PFSK-1 (cell line): Measurements from ENCODE around the gene RASSF8.

Experiments used
- POLR2AphosphoS5 ChIP-seq: IDR thresholded peaks from 2 replicates; pipeline ENCODE4 v1.6.1; 2012; ENCODE audit warnings: low read depth, mild to moderate bottlenecking, control low read depth, low read length, moderate library complexity
- TF ChIP-seq, protein P1 (sequence below), 2 experiments: IDR thresholded peaks; 2 replicates each; pipeline versions ENCODE4 v1.6.1 to v1.8.0; 2011 to 2012; ENCODE audit warnings: low read depth in 2 of 2, low read length in 2 of 2, control low read depth in 1 of 2, inconsistent platforms in 1 of 2, mild to moderate bottlenecking in 1 of 2, moderate library complexity in 1 of 2; ENCODE audit not compliant: insufficient read depth in 1 of 2

- no peak for TF ChIP-seq POLR2AphosphoS5
- TF ChIP-seq, protein P1, sequence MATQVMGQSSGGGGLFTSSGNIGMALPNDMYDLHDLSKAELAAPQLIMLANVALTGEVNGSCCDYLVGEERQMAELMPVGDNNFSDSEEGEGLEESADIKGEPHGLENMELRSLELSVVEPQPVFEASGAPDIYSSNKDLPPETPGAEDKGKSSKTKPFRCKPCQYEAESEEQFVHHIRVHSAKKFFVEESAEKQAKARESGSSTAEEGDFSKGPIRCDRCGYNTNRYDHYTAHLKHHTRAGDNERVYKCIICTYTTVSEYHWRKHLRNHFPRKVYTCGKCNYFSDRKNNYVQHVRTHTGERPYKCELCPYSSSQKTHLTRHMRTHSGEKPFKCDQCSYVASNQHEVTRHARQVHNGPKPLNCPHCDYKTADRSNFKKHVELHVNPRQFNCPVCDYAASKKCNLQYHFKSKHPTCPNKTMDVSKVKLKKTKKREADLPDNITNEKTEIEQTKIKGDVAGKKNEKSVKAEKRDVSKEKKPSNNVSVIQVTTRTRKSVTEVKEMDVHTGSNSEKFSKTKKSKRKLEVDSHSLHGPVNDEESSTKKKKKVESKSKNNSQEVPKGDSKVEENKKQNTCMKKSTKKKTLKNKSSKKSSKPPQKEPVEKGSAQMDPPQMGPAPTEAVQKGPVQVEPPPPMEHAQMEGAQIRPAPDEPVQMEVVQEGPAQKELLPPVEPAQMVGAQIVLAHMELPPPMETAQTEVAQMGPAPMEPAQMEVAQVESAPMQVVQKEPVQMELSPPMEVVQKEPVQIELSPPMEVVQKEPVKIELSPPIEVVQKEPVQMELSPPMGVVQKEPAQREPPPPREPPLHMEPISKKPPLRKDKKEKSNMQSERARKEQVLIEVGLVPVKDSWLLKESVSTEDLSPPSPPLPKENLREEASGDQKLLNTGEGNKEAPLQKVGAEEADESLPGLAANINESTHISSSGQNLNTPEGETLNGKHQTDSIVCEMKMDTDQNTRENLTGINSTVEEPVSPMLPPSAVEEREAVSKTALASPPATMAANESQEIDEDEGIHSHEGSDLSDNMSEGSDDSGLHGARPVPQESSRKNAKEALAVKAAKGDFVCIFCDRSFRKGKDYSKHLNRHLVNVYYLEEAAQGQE (IDR thresholded peaks at IDR 0.05; ENCODE audit: insufficient read depth in 1 of 2, low read depth in 2 of 2, low read length in 2 of 2) = no peak
Observed at GRCh38 chr12:26030371-26030770, 71.9 kb downstream of the RASSF8 start.
